SK-N-SH (cell line): Measurements from ENCODE around the gene NAV2.
A peak's percentile ranks its signal among the peaks of the same experiment; 100 is the strongest.

Experiments
- TEAD4 ChIP-seq: IDR thresholded peaks from 2 replicates; pipeline ENCODE4 v1.4.0; 2012; ENCODE audit warnings: mild to moderate bottlenecking, borderline replicate concordance; ENCODE audit not compliant: insufficient read depth
- TF ChIP-seq, protein P1 (sequence below): fragments of 200-600 bp; sonication (generic); IDR thresholded peaks from 2 replicates; pipeline ENCODE4 v1.6.1; 2017; ENCODE audit warnings: antibody characterized with exemption, mild to moderate bottlenecking, moderate library complexity

GRCh38 chr11:20097319-20098221 lies 384.9 kb downstream of the NAV2 start:
- TF ChIP-seq, protein P1, sequence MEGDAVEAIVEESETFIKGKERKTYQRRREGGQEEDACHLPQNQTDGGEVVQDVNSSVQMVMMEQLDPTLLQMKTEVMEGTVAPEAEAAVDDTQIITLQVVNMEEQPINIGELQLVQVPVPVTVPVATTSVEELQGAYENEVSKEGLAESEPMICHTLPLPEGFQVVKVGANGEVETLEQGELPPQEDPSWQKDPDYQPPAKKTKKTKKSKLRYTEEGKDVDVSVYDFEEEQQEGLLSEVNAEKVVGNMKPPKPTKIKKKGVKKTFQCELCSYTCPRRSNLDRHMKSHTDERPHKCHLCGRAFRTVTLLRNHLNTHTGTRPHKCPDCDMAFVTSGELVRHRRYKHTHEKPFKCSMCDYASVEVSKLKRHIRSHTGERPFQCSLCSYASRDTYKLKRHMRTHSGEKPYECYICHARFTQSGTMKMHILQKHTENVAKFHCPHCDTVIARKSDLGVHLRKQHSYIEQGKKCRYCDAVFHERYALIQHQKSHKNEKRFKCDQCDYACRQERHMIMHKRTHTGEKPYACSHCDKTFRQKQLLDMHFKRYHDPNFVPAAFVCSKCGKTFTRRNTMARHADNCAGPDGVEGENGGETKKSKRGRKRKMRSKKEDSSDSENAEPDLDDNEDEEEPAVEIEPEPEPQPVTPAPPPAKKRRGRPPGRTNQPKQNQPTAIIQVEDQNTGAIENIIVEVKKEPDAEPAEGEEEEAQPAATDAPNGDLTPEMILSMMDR: no peak
- TF ChIP-seq TEAD4: peak; percentile 85
